Measurements from ENCODE around the gene HOXA11.

- TF ChIP-seq ZNF263 (CRISPR knock-in tag; IDR thresholded peaks at IDR 0.05; ENCODE audit: low read depth) = no peak
- TF ChIP-seq ETV6 (CRISPR knock-in tag; IDR thresholded peaks at IDR 0.05) = no peak
- TF ChIP-seq RELA (CRISPR knock-in tag; IDR thresholded peaks at IDR 0.05; ENCODE audit: borderline replicate concordance) = no peak
- no peak for TF ChIP-seq CTCF (IDR thresholded peaks at IDR 0.05)
These were observed 22.3 kb downstream of the HOXA11 start for GRCh38 chr7:27162561-27163287.

Data from WTC11 (cell line).